B cell (primary cell): Measurements from ENCODE around the gene RERE. TPM values are rescaled to one million over a fixed set of nuclear protein-coding genes. Genes with fewer than 3 reads are reported as not detected.

Experiments used
- ATAC-seq: fragments of 200-7000 bp; cut with Tn5 transposase; one replicate; pipeline ENCODE4 v1.10.0; 2021; ENCODE audit warnings: low read depth, mild to moderate bottlenecking, moderate number of reproducible peaks, moderate library complexity
- CTCF ChIA-PET: fragments of 350-600 bp; sonication (Branson Sonifier 250); formaldehyde crosslinking; loops from one replicate; lab custom pipeline; 2021; ENCODE audit warnings: antibody characterized with exemption, inconsistent platforms; lab: Charles Lee
- POLR2A ChIA-PET: fragments of 350-600 bp; sonication (Branson Sonifier 250); formaldehyde crosslinking; loops from one replicate; lab custom pipeline; 2021; ENCODE audit warnings: antibody characterized with exemption; lab: Charles Lee
- DNase-seq: peaks from one replicate; pipeline ENCODE4 v3.0.0; 2013
- H2AFZ ChIP-seq: 2 replicates; pipeline ENCODE4 v1.6.1; 2012; ENCODE audit warnings: mild to moderate bottlenecking, low read depth, low read length; ENCODE audit not compliant: insufficient read depth, poor library complexity, severe bottlenecking
- H3K27ac ChIP-seq, 2 donors: 1 replicate in 1 of 2; 2 replicates in 1 of 2; pipeline ENCODE4 v1.5.1; 2012 to 2013; ENCODE audit warnings: low read length in 2 of 2, mild to moderate bottlenecking in 2 of 2, moderate library complexity in 1 of 2
- H3K27me3 ChIP-seq, 4 experiments: fragments of 200-600 bp in 1 of 4; sonication (generic) in 1 of 4; replicated peaks in 1 of 4; 1 replicate in 2 of 4; 2 replicates in 2 of 4; pipeline versions ENCODE4 v1.6.1 to v1.7.0; 2013 to 2016; ENCODE audit warnings: low read length in 3 of 4, mild to moderate bottlenecking in 2 of 4, mixed read lengths in 1 of 4, moderate library complexity in 1 of 4; ENCODE audit not compliant: insufficient read depth in 4 of 4, control insufficient read depth in 3 of 4; ENCODE audit errors: control extremely low read depth in 1 of 4
- H3K36me3 ChIP-seq, 2 experiments: replicated peaks in 1 of 2; 1 replicate in 1 of 2; 2 replicates in 1 of 2; pipeline versions ENCODE4 v1.6.1 to v1.7.1; 2013; ENCODE audit warnings: low read length in 1 of 2; ENCODE audit not compliant: insufficient read depth in 2 of 2, control insufficient read depth in 1 of 2; ENCODE audit errors: control extremely low read depth in 1 of 2, extremely low read depth in 1 of 2
- H3K4me1 ChIP-seq, 2 donors: fragments of 200-600 bp in 1 of 2; sonication (generic) in 1 of 2; 1 replicate in 1 of 2; 2 replicates in 1 of 2; pipeline versions ENCODE4 v1.5.1 to v1.6.1; 2013 to 2017; ENCODE audit warnings: low read length in 2 of 2; ENCODE audit not compliant: control insufficient read depth in 2 of 2, insufficient read depth in 2 of 2
- H3K4me2 ChIP-seq: replicated peaks from 2 replicates; pipeline ENCODE3; 2012; ENCODE audit warnings: mild to moderate bottlenecking, low read depth, low read length; ENCODE audit not compliant: poor library complexity, severe bottlenecking
- H3K4me3 ChIP-seq, 5 experiments: fragments of 200-600 bp in 1 of 5; sonication (generic) in 1 of 5; 1 replicate in 3 of 5; 2 replicates in 2 of 5; pipeline versions ENCODE4 v1.5.1 to v1.7.0; 2011 to 2016; ENCODE audit warnings: low read length in 4 of 5, mild to moderate bottlenecking in 4 of 5, low read depth in 2 of 5, control low read depth in 1 of 5, moderate library complexity in 1 of 5; ENCODE audit not compliant: insufficient read depth in 1 of 5; ENCODE audit errors: control extremely low read depth in 1 of 5, extremely low read depth in 1 of 5
- H3K79me2 ChIP-seq: fragments of 200-600 bp; sonication (generic); one replicate; pipeline ENCODE4 v1.6.0; 2016; ENCODE audit warnings: low read length; ENCODE audit not compliant: control insufficient read depth, insufficient read depth
- H3K9ac ChIP-seq: fragments of 200-600 bp; sonication (generic); 2 replicates; pipeline ENCODE4 v1.6.1; 2017; ENCODE audit warnings: mild to moderate bottlenecking, low read length, moderate library complexity
- H3K9me3 ChIP-seq, 3 donors: one replicate each; pipeline versions ENCODE4 v1.6.1 to v1.7.1; 2013; ENCODE audit warnings: low read length in 2 of 3; ENCODE audit not compliant: control insufficient read depth in 2 of 3, insufficient read depth in 1 of 3; ENCODE audit errors: control extremely low read depth in 1 of 3
- H4K20me1 ChIP-seq: 2 replicates; pipeline ENCODE4 v1.6.0; 2012; ENCODE audit warnings: mild to moderate bottlenecking, low read length; ENCODE audit not compliant: insufficient read depth, control insufficient read depth, poor library complexity, severe bottlenecking
- H3K27ac Mint-ChIP-seq: one replicate; pipeline ENCODE4 v1.8.0; 2021; ENCODE audit warnings: mixed read lengths
- H3K27me3 Mint-ChIP-seq: one replicate; pipeline ENCODE4 v1.8.0; 2021; ENCODE audit warnings: mixed read lengths
- H3K4me1 Mint-ChIP-seq: one replicate; pipeline ENCODE4 v1.8.0; 2021; ENCODE audit warnings: mixed read lengths
- H3K4me3 Mint-ChIP-seq: one replicate; pipeline ENCODE4 v1.8.0; 2021; ENCODE audit warnings: mixed read lengths
- H3K9me3 Mint-ChIP-seq: one replicate; pipeline ENCODE4 v1.8.0; 2022; ENCODE audit warnings: mixed read lengths; ENCODE audit not compliant: insufficient read depth
- CTCF ChIP-seq: fragments of 200-600 bp; IDR thresholded peaks from one replicate; pipeline ENCODE4 v1.8.0; 2022; ENCODE audit warnings: antibody characterized with exemption, mild to moderate bottlenecking
- EZH2 ChIP-seq: IDR thresholded peaks from 2 replicates; pipeline ENCODE4 v1.6.1; 2012; ENCODE audit warnings: borderline replicate concordance, low read depth, mild to moderate bottlenecking, moderate library complexity, low read length; ENCODE audit not compliant: insufficient read depth, poor library complexity, severe bottlenecking
- WGBS: methylation state at CpG from one replicate; pipeline ENCODE4 v1.1.5; 2013; ENCODE audit warnings: missing lambda C conversion rate; ENCODE audit not compliant: insufficient coverage; 5-methylcytosine and 5-hydroxymethylcytosine counted together
- intact Hi-C: fragments of 100-400 bp; cut with micrococcal nuclease; formaldehyde crosslinking; loops from one replicate; pipeline ENCODE4 v1.10.0; 2022
- polyA plus RNA-seq: library from polyadenylated mRNA; depleted of rRNA; stranded (reverse); fragments of >200 nt; gene quantifications from 2 replicates; pipeline ENCODE4 v1.2.3, GENCODE V29; 2012
- total RNA-seq, 2 donors: library from RNA; stranded (reverse); fragments of 120-200 nt in 1 of 2; gene quantifications; 1 replicate in 1 of 2; 2 replicates in 1 of 2; pipeline versions ENCODE4 v1.2.3 to v1.2.4, GENCODE V29; 2013 to 2022

RERE gene
- total and polyA plus RNA-seq, 2 donors (not counting 1 experiment from before 2014, with no cell fraction given) = 27.3 to 132 TPM

- Mint-ChIP-seq H3K27ac (no peak overlapping the region), H3K9me3 (no peaks in the 10 kb centered on the region), H3K27me3 (no peaks in the 10 kb centered on the region), H3K4me3 (no peak overlapping the region), H3K4me1 (peaks cover 46% of the 10 kb centered on the region)
- Histone ChIP-seq H3K36me3 (no peaks in the 10 kb centered on the region), H3K27ac (no peak overlapping the region), H3K79me2 (peaks cover 81% of the 10 kb centered on the region), H2AFZ (no peak overlapping the region), H3K27me3 (no peaks in the 10 kb centered on the region), H3K4me2 (no peak overlapping the region), H3K4me3 (no peak overlapping the region), H3K9ac (no peak overlapping the region), H3K4me1 (peaks cover 23 to 25% of the 10 kb centered on the region in 2 donors), H3K9me3 (no peaks in the 10 kb centered on the region), H4K20me1 (peaks cover 9% of the 10 kb centered on the region)
- TF ChIP-seq EZH2 (no peak), CTCF (no peak)
- ChIA-PET CTCF (interaction anchor here (1.4 kb wide), 1 partner anchor 45 kb away, joined by 9 read pairs; no protein-coding TSS in a partner anchor), POLR2A (no interaction called here)
- ATAC-seq = no peak
- DNase-seq = no peak
- intact Hi-C loops = loop anchor here (10.0 kb wide), 2 partner anchors 419 to 1039 kb away; partner anchors contain the start of gene VAMP3
These were observed 3.4 kb downstream of the RERE start for GRCh38 chr1:8813991-8814390.

GRCh38 chr1:8813016-8813763, 4.2 kb downstream of the RERE start:
- Histone ChIP-seq H3K79me2 (peaks cover 87% of the 10 kb centered on the region), H3K27ac (no peak overlapping the region), H3K9me3 (no peaks in the 10 kb centered on the region), H4K20me1 (peaks cover 9% of the 10 kb centered on the region), H3K9ac (no peak overlapping the region), H3K4me2 (no peak overlapping the region), H3K36me3 (no peaks in the 10 kb centered on the region), H3K27me3 (no peaks in the 10 kb centered on the region), H3K4me1 (peaks cover 18 to 22% of the 10 kb centered on the region in 2 donors), H3K4me3 (no peak overlapping the region), H2AFZ (no peak overlapping the region)
- ATAC-seq = no peak
- H3K27me3 Mint-ChIP-seq = no peaks in the 10 kb centered on the region
- intact Hi-C loops = loop anchor here (10.0 kb wide), 2 partner anchors 418 to 1038 kb away; partner anchors contain the start of gene VAMP3
- H3K27ac Mint-ChIP-seq = no peak overlapping the region
- TF ChIP-seq CTCF (no peak), EZH2 (no peak)
- no peaks in the 10 kb centered on the region for H3K9me3 Mint-ChIP-seq
- CTCF ChIA-PET = interaction anchor here (1.0 to 3.6 kb wide), 6 partner anchors 8 to 192 kb away, joined by 3 to 16 read pairs (median 4); no protein-coding TSS in a partner anchor
- POLR2A ChIA-PET = no interaction called here
- 100% methylated on average over 2 of the region's 6 CpGs for WGBS
- no peak for DNase-seq
- H3K4me3 Mint-ChIP-seq = no peak overlapping the region
- H3K4me1 Mint-ChIP-seq = peaks cover 44% of the 10 kb centered on the region
